NCI-H2107 treated with DMSO at 0.1 percent for 48 hours (cell line): ENCODE measurements around the gene SMARCD1.

ENCODE experiments used
- DNase-seq: peaks from one replicate; lab custom pipeline; 2025; ENCODE audit not compliant: unreplicated experiment; lab: John Stamatoyannopoulos, UW

The SMARCD1 gene

DNA sequence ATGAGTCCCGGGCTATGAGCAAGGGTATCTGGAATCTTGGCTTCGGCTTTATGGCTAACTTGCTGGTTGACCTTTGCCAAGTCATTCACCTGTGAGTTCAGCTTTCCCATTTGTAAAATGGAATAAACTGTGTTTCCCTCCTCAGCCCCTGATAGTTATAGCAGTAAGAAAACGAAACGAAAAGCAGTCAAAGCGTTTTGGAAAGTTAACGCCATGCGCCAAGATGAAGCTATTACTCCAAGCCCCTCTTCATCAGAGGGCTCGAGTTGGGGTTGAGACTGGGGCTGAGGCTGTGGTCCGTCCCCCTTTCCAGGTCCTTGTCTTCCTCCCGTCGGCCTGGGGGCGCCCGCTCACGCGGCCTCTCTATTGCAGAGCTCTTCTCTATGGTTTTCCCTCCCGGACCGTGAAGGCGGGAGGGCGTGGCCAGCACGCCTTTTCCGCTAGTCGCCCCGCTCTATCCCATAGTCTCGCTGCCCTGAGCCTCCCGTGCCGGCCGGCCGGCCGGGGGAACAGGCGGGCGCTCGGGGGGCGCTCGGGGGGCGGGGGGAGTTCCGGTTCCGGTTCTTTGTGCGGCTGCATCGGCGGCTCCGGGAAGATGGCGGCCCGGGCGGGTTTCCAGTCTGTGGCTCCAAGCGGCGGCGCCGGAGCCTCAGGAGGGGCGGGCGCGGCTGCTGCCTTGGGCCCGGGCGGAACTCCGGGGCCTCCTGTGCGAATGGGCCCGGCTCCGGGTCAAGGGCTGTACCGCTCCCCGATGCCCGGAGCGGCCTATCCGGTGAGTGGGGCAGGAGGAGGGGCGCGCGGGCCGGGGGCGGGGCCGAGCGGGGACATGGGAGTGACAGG lies at the start of gene SMARCD1:
SMARCD1 (plus strand) TSS at position 568 of the 840 bp plus-strand sequence; CDS start at position 596, 28 bp downstream.
- peak; percentile 95 for DNase-seq

DNA sequence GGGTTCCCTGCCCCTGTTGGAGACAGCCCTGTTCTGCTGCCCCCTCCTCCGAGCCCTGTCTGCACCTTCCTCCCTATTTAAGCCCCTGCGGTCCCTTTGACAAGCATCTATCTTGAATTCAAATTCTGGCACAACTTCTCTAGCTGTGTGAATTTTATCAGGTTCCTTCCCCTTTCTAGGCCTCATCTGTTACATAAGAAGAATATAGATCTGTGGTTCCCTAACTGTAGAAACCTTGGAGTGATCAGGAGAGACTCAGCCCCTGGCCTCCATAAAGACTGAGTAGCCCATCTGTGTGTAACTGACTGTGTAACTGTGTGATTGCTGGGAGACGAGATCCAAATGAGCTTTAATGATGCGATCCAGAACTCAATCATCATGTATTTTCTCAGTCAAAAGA lies 46.8 kb upstream of the SMARCD1 start:
- no peak for DNase-seq

DNA sequence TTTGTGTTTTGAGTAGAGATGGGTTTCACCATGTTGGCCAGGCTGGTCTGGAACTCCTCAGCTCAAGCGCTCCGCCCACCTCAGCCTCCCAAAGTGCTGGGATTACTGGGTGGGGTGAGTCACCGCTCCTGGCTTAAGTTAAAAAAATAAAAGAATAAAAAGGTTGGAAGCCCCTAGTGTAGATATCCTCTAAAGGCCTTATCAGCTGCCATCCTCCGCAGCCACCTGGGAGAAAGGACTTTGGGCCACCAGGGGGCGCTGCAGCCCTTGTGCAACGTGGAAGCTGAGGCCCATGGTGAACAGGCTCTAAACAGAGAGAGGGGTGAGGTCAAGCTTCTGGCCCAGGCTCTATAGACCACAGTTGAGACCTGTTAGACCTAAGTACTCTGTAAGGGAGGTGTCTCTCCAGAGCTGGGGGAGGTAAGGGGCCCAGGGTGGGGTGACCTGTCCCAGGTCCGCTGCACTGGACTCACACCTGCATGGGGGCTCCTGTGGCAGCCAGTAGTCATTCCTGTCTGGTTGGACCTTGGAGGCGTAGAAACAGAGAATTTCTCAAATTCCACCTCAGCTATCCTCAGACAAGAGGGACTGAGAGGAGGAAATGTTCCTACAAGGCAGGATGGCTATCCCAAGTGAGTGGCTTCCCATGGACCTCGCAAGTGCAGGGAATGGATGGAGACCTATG lies 45.8 kb upstream of the SMARCD1 start:
- peak; percentile 46 for DNase-seq

DNA sequence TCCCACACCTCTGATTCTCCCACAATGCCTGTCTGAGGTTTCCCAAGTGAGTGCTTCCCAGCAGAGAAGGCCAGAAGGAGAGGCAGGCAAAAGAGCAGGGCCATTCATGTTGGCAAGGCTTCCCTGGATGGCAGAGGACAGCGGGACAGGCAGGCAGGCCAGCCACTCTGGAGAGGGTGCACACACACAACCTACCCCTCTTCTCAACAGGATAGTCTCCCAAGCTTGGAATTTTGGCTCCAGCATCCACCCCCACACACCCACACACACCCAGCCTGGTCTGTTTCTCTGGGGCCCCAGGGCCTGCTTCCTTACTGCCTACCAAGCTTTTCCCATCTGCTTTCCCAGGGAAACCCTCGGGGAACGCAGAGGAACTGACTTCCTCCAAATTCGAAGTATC lies 44.5 kb upstream of the SMARCD1 start:
- DNase-seq: no peak

DNA sequence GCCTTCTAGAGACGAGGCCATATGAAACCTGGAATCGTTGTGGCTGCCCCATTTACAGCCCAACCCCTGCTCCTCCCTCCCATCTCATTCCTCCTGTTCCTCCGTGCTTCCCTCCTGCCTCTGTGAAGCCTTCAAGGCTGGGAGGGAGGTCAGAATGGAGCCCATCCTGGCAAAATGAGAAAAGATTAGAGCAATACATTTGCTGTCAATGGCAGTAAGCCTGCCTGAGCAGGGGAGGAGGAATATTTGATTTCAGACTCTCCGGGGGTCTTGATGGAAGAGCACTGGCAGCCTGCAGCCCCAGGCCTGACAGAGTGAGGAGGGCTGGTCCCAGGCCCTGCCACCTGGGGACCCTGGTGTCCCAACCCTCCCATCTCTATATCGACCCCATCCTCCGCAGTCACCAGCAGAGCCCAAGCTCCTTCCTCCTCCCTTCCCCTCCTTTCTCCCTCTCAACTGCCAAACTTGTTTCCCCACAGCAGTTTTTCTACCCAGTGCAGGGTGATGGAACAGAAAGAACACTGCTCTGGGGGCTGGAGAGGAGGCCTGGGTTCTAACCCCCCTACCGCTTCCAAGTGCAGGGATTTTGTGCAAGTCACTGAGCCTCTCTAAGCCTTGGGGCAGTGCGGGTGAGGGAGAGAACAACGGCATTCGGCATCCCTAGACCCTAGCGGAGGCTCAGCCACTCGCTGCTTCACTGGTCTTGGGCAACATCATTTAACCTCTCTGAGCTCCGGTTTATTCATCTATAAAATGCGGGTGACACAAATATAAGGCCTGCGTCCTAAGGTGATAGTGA lies 43.9 kb upstream of the SMARCD1 start:
- DNase-seq: no peak

DNA sequence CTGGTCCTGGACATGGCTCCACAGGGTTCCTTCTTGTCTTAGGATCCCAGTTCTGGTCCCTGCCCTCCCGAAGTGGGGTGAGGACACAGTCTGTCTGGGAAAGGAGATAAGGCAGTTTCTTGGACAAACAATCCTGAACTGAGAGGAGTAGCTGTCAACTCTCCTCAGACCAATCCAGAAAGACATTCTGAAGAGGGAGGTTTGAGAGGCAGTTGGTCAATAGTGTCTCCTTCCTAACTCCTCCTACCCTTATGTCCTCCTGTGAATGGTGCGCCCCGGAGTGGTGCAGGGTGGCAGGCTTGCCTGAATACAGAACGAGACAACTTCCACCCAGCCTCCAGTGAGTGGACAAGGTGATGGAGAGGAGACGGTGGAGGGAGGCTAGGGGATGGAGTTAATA lies 43.2 kb upstream of the SMARCD1 start:
- DNase-seq: no peak

DNA sequence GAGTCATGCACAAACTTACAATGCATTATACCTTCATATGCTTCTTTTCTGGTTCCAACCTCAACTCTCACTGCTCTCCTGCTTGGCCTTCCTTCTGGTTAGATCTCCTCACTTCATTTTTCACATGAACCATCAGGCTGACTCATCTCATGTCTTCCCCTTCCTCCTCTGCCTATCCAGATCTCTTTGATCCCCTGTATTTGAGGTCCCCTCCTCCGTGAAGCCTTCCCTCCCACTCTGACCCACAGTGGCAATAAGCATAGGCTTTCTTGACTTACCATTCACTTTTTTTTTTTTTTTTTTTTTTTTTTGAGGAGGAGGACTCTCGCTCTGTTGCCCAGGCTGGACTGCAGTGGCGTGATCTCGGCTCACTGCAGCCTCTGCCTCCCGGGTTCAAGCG lies 42.4 kb upstream of the SMARCD1 start:
- DNase-seq: no peak

DNA sequence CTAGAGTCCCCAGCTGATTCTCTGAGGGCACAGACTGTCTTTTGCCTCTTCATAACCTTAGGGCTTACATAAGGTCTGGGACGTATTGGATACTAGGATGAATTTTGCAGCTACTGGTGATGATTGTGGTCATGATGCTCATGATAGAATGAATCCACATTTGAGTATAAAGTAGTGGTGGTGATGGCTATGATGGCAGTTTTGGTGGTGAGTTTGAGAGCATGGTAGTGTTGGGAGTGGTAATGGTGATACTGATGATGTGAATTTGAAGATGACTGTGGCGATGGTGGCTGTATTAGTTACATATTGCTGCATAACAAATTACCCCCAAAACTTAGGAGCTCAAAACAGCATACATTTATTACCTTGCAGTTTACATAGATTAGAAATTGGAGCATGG lies 41.8 kb upstream of the SMARCD1 start:
- DNase-seq: no peak

DNA sequence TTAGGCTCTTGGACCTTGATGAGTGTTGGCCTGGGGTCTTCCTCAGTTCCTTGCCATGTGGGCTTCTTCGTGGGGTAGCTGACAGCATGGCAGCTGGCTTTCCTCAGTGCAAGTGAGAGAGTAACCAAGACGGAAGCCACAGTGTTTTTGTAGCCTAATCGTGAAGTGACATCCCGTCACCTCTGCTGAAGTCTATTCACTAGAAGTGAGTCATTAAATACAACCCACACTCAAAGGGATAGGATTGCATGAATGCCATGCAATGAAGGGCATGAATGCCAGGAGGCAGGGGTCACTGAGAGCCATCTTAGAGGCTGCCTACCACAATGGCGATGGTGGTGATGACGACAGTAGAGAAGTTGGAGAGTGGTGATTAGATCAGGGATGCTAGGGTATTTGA lies 41.3 kb upstream of the SMARCD1 start:
- no peak for DNase-seq

DNA sequence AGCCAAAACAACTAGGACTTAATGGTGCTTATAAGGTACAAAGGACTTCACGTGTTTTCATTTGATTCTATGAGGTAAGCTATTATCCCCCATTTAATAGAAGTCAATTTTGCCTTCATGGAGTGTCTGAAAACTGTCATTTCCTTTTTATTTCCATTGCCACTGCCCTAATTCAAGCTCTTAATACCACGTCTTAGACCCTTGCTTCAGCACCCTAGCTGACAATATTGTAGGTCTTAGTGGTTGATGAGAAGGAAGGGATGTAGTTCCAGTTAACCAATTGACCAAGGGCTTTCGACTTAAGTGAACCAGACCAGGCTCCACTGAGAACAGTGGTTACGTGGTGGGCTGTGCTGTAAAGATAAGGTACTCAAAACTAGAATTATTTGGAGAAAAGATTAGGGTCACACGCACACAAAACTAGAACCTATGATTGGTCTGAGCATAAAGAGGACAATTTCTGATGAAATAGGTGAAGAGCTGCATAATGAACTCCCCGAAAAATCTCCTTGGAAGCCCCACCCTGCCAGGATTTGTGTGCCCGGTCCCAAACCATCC lies 37.4 kb upstream of the SMARCD1 start:
- DNase-seq: no peak

DNA sequence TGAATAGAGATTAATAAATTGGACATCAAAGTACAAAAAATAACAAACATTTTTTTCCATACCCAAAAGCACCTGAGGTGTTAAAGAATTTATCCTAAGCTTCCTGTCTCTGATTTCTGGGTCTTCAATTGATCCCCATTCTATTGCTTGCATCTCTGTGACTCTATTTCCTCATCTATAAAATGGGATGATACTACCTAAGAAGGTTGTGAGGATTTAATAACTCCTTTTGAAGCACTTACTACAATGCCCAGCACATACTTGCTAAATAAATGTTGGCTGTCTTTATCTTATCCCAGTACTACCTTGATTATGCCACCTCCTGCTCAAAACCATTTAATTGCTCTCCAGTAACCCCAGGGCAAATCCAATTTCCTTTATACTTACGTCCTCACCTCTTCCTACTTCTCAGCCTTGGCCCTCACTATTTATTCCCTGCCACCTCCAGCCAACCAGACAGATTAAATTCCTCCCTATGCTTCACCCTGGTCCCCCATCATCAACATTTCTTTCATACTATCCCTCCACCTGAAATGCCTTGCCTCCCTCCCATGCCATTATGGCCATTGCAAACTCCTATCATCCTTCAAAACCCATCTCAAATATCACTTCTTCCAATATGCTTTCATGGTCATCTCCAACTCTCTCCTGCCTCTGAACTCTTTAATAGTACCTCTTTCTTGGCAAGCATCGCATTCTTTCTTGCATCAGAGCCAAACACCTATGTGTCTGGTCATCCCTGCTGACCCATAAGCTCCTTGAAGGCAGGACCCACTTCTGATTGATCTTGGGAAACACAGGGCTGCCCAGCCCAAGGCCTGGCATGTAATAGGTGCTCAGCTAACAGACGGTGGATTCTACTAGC lies 35.7 kb upstream of the SMARCD1 start:
- no peak for DNase-seq

DNA sequence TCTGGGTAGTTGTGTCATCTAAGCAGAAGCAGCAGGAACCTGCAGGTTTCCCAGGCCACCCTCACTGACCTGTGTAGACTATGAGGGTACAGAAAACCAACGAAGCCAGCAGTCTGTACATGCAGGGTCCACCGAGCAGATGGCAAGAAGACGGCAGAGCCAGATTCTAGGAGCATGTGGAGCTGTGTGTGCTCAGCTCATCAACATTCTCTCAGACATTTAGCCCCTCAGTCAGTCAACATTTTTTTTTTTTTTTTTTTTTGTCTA lies 35.1 kb upstream of the SMARCD1 start:
- no peak for DNase-seq

DNA sequence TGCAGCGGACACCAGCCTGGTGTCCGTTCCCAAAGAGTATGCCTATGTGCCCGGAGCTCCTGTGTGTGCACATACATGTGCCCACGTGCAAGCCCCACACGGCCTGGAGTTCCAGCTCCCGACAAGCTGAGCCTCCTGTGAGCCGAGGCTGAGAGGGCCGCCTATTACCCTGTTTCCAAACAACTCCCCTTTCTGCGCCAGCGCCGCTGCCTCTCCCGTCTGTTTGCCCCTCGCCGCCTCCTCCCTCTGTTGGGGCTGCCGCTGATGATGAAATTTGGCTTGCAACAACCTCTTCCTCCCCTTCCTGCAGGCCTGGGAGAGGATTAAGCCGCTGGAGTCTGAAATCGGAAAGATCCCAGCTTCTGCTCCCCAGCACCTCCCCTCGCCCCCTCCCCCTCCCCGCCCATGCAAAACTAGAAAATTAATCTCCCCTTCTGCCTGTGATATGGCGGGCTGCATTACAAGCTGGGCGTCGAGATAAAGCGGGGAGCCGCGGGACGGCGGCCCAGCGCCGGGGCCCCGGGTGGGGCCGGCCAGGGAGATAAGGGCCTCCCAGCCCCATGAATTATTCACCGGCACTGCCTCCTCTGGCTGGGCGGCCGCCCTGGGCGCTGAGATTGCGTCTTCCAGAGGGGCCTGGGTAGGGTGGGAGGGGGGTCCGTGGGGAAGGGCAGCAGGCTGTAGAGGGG lies 34.6 kb upstream of the SMARCD1 start:
- DNase-seq: peak; percentile 29

DNA sequence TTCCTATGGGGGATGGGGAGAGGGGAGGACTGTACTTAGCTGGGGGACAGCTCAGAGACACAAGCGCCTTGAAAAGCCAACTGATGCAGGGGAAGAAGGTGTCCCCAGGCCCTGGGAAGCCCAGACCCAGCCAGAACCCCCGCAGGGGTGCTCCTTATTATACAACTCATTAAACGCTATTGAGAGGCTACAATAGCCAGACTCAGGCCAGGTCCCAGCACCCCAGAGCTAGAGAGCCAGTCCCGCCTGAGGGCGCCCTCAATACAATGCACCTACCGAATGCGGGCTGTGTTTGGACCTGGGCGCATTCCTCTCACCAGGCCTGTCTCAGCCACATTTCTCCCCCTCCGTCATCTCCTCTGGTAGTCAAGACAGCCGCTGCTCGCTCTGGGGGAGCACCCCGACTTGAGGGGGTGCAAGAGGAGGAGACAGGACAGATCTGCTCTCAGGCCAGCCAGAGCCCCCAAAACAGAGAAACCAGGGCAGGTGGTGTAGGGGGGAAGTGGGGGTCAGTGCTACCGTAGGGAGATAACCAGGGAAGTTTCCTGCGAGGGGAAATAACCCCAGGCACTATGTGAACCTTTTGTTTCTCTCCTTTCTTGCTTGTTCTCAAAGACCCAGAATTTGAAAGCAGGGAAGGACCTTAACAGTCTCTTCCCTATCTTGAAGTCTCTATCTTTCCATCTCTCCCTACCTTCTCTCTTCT lies 33.9 kb upstream of the SMARCD1 start:
- DNase-seq: no peak

DNA sequence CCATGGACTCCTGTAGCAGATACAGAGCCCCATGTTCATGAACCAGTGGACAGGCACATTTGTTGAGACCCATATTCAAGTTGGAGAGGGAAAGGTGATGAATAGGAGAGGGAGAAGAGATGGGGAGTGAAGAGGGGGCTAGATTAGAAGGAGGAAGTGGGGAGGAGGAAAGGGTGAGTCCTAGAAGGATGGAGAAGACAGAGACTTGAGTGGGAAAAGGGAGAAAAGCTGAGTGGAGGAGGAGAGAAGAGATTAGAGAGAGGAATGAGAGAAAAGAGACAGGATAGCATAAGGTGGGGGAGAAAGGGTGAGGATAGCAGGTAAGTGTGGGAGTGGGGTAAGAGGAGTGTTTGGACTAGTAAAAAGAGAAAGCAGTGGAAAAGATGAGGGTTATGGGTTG lies 32.6 kb upstream of the SMARCD1 start:
- no peak for DNase-seq

DNA sequence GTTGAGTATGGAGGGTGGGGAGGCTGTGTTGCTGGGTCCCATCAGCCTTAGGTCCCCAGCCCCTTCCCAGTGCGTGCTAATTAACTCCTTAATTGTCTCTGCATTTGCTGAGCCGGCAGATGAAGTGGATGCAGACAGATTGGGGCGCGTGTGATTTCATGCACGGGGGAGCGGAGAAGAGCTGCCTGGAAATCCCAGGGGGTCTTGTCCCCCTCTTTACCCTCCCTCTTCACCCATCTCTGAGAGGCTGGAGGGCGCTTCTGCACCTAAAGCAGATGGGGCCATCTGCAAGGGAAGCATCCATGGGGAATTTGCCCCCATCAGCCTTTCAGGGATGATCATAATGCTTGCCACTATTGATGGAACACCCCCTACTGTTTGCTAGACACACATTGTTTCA lies 32.2 kb upstream of the SMARCD1 start:
- no peak for DNase-seq

DNA sequence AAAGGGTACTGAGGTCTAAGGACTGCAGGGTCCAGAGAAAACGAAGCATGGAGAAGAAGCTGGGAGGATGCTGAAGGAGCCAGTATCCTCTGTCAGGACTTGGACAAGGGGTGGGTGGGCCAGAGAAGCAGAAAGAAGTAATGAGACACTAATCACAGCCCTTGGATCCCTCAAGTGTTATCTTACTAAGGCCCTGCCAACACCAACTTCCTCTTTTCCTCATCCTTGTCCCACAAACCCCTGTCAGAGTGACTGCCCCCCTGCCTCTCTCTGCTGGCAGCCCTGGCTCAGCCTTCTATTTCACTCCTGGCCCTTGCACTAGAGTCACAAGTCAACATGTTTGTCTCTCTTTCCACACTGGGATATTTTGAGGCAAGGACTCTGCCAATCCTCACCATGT lies 31.6 kb upstream of the SMARCD1 start:
- no peak for DNase-seq

DNA sequence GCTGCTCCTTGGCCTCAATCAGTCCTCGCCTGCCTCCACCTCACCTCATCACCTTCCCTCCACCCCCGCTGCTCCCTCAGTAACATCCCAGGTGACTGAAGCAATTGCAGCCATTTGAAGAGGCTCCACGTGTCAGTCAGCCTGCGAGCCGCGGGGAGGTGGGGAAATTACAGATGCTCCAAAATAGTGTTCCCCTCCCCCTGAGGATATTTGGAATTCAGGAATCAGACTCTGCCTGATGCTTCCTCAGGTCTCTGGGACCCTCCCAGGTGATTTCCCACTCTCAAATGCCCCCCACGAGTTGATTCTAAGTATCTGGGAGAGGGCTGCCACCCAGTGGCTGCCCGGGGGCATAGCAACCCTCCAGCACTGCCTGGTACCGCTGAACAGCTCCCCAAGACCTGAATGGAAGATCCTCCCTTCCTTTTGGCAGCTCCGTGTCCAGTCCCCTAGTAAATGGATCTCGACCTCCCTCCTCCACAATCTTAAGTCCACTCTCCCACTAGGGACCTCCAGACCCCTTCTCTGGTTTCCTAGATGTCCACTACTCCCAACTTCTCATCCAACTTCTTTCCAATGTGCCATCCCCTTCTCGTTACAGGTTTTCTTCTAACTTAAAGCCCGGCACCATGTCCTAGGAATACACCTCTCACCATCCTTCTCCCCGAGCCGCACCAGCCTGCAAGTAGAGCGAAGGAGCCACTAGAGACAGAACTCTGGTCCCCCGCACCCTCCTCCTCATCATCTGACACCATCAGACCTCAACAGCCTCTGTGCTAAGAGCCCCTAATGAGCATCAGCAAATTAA lies 29.1 kb upstream of the SMARCD1 start:
- DNase-seq: peak; percentile 69

DNA sequence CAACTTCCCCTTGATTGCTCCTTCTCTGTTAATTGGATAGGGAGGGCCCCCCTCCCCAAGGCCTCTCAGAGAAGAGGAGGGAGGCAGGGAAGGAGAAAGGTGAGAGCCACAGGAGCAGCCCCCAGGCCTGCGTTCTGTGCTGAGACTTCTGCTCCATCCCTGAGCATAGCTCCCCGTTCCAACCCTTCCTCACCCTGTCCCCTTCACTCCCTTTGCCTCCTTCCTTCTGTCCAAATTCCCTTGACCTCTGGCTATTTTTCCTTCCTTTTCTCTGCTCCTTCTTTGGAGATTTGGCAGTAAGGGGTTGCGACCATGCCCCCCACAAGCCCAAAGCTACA lies 28.5 kb upstream of the SMARCD1 start:
- DNase-seq: no peak
